ENCODE measurements around the gene SLC12A9.
"Not testable (repeated sequence)": the region's sequence is repeated elsewhere in the genome, so short reads cannot be mapped to it uniquely, and the experiment has no call there.

SLC12A9 gene

GRCh38 chr7:100897772-100898454, 45.4 kb downstream of the SLC12A9 start:
- DNase-seq: no peak

- no peak for DNase-seq
Observed at GRCh38 chr7:100899432-100899831, 46.9 kb downstream of the SLC12A9 start.

- no peak for DNase-seq
Observed at GRCh38 chr7:100900978-100901377, 48.5 kb downstream of the SLC12A9 start.

- no peak for DNase-seq
Observed at GRCh38 chr7:100901921-100902332, 49.4 kb downstream of the SLC12A9 start.

GRCh38 chr7:100902638-100903037, 50.1 kb downstream of the SLC12A9 start:
- DNase-seq: no peak

- DNase-seq: no peak
Observed at GRCh38 chr7:100908512-100908911, 56.0 kb downstream of the SLC12A9 start.

GRCh38 chr7:100910443-100910842, 57.9 kb downstream of the SLC12A9 start:
- DNase-seq: not testable (repeated sequence)

GRCh38 chr7:100911484-100911883, 59.0 kb downstream of the SLC12A9 start:
- DNase-seq: no peak

GRCh38 chr7:100914208-100914878, 61.8 kb downstream of the SLC12A9 start:
- DNase-seq: no peak

- no peak for DNase-seq
Observed at GRCh38 chr7:100914879-100915447, 62.5 kb downstream of the SLC12A9 start.

Measured in fibroblast of skin of scalp (primary cell).